HCT116 (cell line): ENCODE data around the gene PTGS1. TPM values are rescaled to one million over a fixed set of nuclear protein-coding genes. Genes with fewer than 3 reads are reported as not detected.

ENCODE experiments used
- ATAC-seq: fragments of 200-7000 bp; cut with Tn5 transposase; 2 replicates; pipeline ENCODE4 v1.9.1; 2020; ENCODE audit warnings: mild to moderate bottlenecking, moderate library complexity
- BruUV-seq: library from RNA; stranded (reverse); fragments of 400-500 nt; replicated peaks from 2 replicates; lab custom pipeline; 2021; lab: Mats Ljungman, UMichigan
- CTCF ChIA-PET: fragments of 300-600 bp; sonication (Branson Sonifier 250); formaldehyde crosslinking; loops from one replicate; lab custom pipeline; 2021; ENCODE audit warnings: antibody characterized with exemption; lab: Charles Lee
- POLR2A ChIA-PET: fragments of 300-600, 350-600 bp; sonication (Branson Sonifier 250); formaldehyde crosslinking; loops from one replicate; lab custom pipeline; 2021; ENCODE audit warnings: antibody characterized with exemption; lab: Charles Lee
- RAD21 ChIA-PET, 2 experiments: fragments of 300-600 bp; sonication (Branson Sonifier 250); formaldehyde crosslinking; loops; one replicate each; lab custom pipeline; 2023; ENCODE audit warnings: low total read pairs in 2 of 2; ENCODE audit not compliant: uncharacterized antibody in 2 of 2, unreplicated experiment in 2 of 2, low non-redundant PET in 1 of 2; lab: Charles Lee
- DNase-seq: peaks from one replicate; pipeline ENCODE4 v3.0.0-alpha.2; 2010; ENCODE audit warnings: low read depth, low spot score
- H2AFZ ChIP-seq: fragments of 200-600 bp; shearing (Covaris generic), sonication (generic); 2 replicates; pipeline ENCODE4 v1.6.1; 2017; ENCODE audit warnings: low read depth, mixed run types, mixed read lengths, antibody characterized with exemption, low read length; ENCODE audit not compliant: poor library complexity, severe bottlenecking
- H3K27ac ChIP-seq: 2 replicates; pipeline ENCODE4 v1.5.1; 2012; ENCODE audit warnings: low read depth, low read length
- H3K27me3 ChIP-seq: fragments of 200-600 bp; sonication (generic); 2 replicates; pipeline ENCODE4 v1.6.1; 2016; ENCODE audit warnings: mixed run types, low read length, mixed read lengths; ENCODE audit not compliant: insufficient read depth
- H3K36me3 ChIP-seq, 2 experiments: fragments of 200-500 bp in 1 of 2; fragments of 200-600 bp in 1 of 2; sonication (Bioruptor generic) in 1 of 2; sonication (generic) in 1 of 2; 2 replicates each; pipeline versions ENCODE4 v1.5.1 to v1.6.1; 2014 to 2016; ENCODE audit warnings: low read length in 2 of 2, inconsistent platforms in 1 of 2, mixed read lengths in 1 of 2, mixed run types in 1 of 2; ENCODE audit not compliant: insufficient read depth in 2 of 2, control insufficient read depth in 1 of 2
- H3K4me1 ChIP-seq, 2 experiments: fragments of 200-600 bp in 1 of 2; sonication (generic) in 1 of 2; 2 replicates each; pipeline versions ENCODE4 v1.5.1 to v1.6.1; 2012 to 2017; ENCODE audit warnings: low read length in 2 of 2, inconsistent platforms in 1 of 2, mild to moderate bottlenecking in 1 of 2, mixed read lengths in 1 of 2, mixed run types in 1 of 2, moderate library complexity in 1 of 2; ENCODE audit not compliant: insufficient read depth in 2 of 2, control insufficient read depth in 1 of 2
- H3K4me2 ChIP-seq: fragments of 200-600 bp; sonication (generic); 2 replicates; pipeline ENCODE4 v1.6.1; 2017; ENCODE audit warnings: mixed run types, low read length, mixed read lengths
- H3K4me3 ChIP-seq, 2 experiments: fragments of 200-600 bp in 1 of 2; sonication (generic) in 1 of 2; replicated peaks in 1 of 2; 2 replicates each; pipeline ENCODE4 v1.5.1; 2011 to 2016; ENCODE audit warnings: low read length in 2 of 2, control low read depth in 1 of 2, low read depth in 1 of 2, mild to moderate bottlenecking in 1 of 2, mixed read lengths in 1 of 2, mixed run types in 1 of 2
- H3K79me2 ChIP-seq: fragments of 200-600 bp; sonication (generic); 2 replicates; pipeline ENCODE4 v1.6.1; 2017; ENCODE audit warnings: mild to moderate bottlenecking, mixed run types, low read length, moderate library complexity, mixed read lengths; ENCODE audit not compliant: insufficient read depth
- H3K9ac ChIP-seq: fragments of 200-600 bp; sonication (generic); 2 replicates; pipeline ENCODE4 v1.6.1; 2016; ENCODE audit warnings: low read length, mixed read lengths
- H3K9me2 ChIP-seq: fragments of 200-600 bp; sonication (generic), shearing (Covaris generic); 2 replicates; pipeline ENCODE4 v1.6.1; 2017; ENCODE audit warnings: mixed run types, mild to moderate bottlenecking, moderate library complexity; ENCODE audit not compliant: insufficient read depth
- H3K9me3 ChIP-seq, 2 experiments: fragments of 200-500 bp in 1 of 2; fragments of 200-600 bp in 1 of 2; sonication (Bioruptor generic) in 1 of 2; sonication (generic) in 1 of 2; 2 replicates each; pipeline ENCODE4 v1.6.1; 2014 to 2017; ENCODE audit warnings: low read length in 2 of 2, mixed read lengths in 2 of 2, inconsistent platforms in 1 of 2, low read depth in 1 of 2, mild to moderate bottlenecking in 1 of 2, mixed run types in 1 of 2, moderate library complexity in 1 of 2; ENCODE audit not compliant: control insufficient read depth in 1 of 2, insufficient read depth in 1 of 2
- H4K20me1 ChIP-seq: fragments of 200-600 bp; sonication (generic), shearing (Covaris generic); 2 replicates; pipeline ENCODE4 v1.6.1; 2017; ENCODE audit warnings: mixed run types, mild to moderate bottlenecking, moderate library complexity; ENCODE audit not compliant: insufficient read depth
- CEBPB ChIP-seq: IDR thresholded peaks from 2 replicates; pipeline ENCODE4 v1.6.1; 2012; ENCODE audit warnings: low read depth
- CTCF ChIP-seq, 3 experiments: fragments of 200-600 bp in 1 of 3; sonication (generic) in 1 of 3; IDR thresholded peaks in 2 of 3; conservative IDR thresholded peaks in 1 of 3; 2 replicates each; pipeline ENCODE4 v1.5.1; 2012 to 2017; ENCODE audit warnings: low read depth in 2 of 3, low read length in 2 of 3, antibody characterized with exemption in 1 of 3, borderline replicate concordance in 1 of 3, control low read depth in 1 of 3, mild to moderate bottlenecking in 1 of 3, mixed read lengths in 1 of 3, mixed run types in 1 of 3, moderate library complexity in 1 of 3; ENCODE audit not compliant: insufficient read depth in 1 of 3
- EGR1 ChIP-seq: IDR thresholded peaks from 2 replicates; pipeline ENCODE4 v1.6.1; 2012; ENCODE audit warnings: low read depth
- EZH2 ChIP-seq: fragments of 200-600 bp; sonication (generic); IDR thresholded peaks from 2 replicates; pipeline ENCODE4 v1.6.1; 2017; ENCODE audit warnings: antibody characterized with exemption, mixed run types
- EZH2phosphoT487 ChIP-seq: fragments of 200-600 bp; IDR thresholded peaks from 2 replicates; pipeline ENCODE4 v1.6.1; 2018; ENCODE audit warnings: antibody characterized with exemption, borderline replicate concordance
- FOSL1 ChIP-seq: IDR thresholded peaks from 2 replicates; pipeline ENCODE4 v1.6.1; 2012; ENCODE audit warnings: low read depth
- JUND ChIP-seq: IDR thresholded peaks from 2 replicates; pipeline ENCODE4 v1.6.1; 2012
- MAX ChIP-seq: IDR thresholded peaks from 2 replicates; pipeline ENCODE4 v1.6.1; 2012
- POLR2AphosphoS5 ChIP-seq: IDR thresholded peaks from 2 replicates; pipeline ENCODE4 v1.6.1; 2011; ENCODE audit warnings: mild to moderate bottlenecking, low read depth, low read length, moderate library complexity
- RAD21 ChIP-seq: IDR thresholded peaks from 2 replicates; pipeline ENCODE4 v1.6.1; 2012; ENCODE audit warnings: low read depth, mild to moderate bottlenecking
- REST ChIP-seq: IDR thresholded peaks from 2 replicates; pipeline ENCODE4 v1.6.1; 2012; ENCODE audit warnings: low read depth
- SP1 ChIP-seq: IDR thresholded peaks from 2 replicates; pipeline ENCODE4 v1.6.1; 2012; ENCODE audit warnings: low read depth
- SRF ChIP-seq: IDR thresholded peaks from 2 replicates; pipeline ENCODE4 v1.6.1; 2012; ENCODE audit warnings: low read depth
- TCF7L2 ChIP-seq: IDR thresholded peaks from 2 replicates; pipeline ENCODE4 v1.7.0; 2011; ENCODE audit warnings: borderline replicate concordance, inconsistent platforms; ENCODE audit not compliant: insufficient read depth, insufficient read length; ENCODE audit errors: extremely low read depth
- YY1 ChIP-seq: IDR thresholded peaks from 2 replicates; pipeline ENCODE4 v1.6.1; 2011; ENCODE audit warnings: low read length, low read depth, moderate library complexity, mild to moderate bottlenecking; ENCODE audit not compliant: insufficient replicate concordance; ENCODE audit errors: extremely low read depth
- ZBTB33 ChIP-seq: IDR thresholded peaks from 2 replicates; pipeline ENCODE4 v1.6.1; 2011; ENCODE audit warnings: mild to moderate bottlenecking, low read length, moderate library complexity; ENCODE audit not compliant: insufficient replicate concordance; ENCODE audit errors: extremely low read depth
- ZFX ChIP-seq: fragments of 450-650 bp; IDR thresholded peaks from 2 replicates; pipeline ENCODE4 v1.6.1; 2017
- ZNF274 ChIP-seq: fragments of 200-500 bp; sonication (Bioruptor generic); IDR thresholded peaks from 2 replicates; pipeline ENCODE4 v1.6.1; 2014; ENCODE audit warnings: mild to moderate bottlenecking, low read depth, low read length, inconsistent platforms
- intact Hi-C: fragments of 100-400 bp; cut with micrococcal nuclease; formaldehyde crosslinking; loops from 2 replicates; pipeline ENCODE4 v1.10.0; 2022
- total RNA-seq: library from RNA; stranded (reverse); gene quantifications from one replicate; pipeline ENCODE4 v1.2.1, GENCODE V29; 2021; ENCODE audit not compliant: unreplicated experiment

PTGS1 gene
- total RNA-seq, 1 experiment from 2014 or later: 3.5 TPM

GRCh38 chr9:122403381-122404000 is 32.7 kb downstream of the PTGS1 start:
- no peaks in the 10 kb centered on the region for H4K20me1 ChIP-seq
- H2AFZ ChIP-seq: no peak overlapping the region
- ChIA-PET RAD21 (no interaction called here), POLR2A (no interaction called here), CTCF (interaction anchor here (1.1 to 1.5 kb wide), 2 partner anchors 281 to 304 kb away, joined by 3 read pairs; no protein-coding TSS in a partner anchor)
- no peaks in the 10 kb centered on the region for H3K36me3 ChIP-seq
- DNase-seq (no peak), ATAC-seq (no peak)
- no TSS peak for BruUV-seq
- no peak overlapping the region for H3K27ac ChIP-seq
- no peaks in the 10 kb centered on the region for H3K27me3 ChIP-seq
- TF ChIP-seq REST: no peak
- no peak for TF ChIP-seq ZNF274
- TF ChIP-seq EZH2phosphoT487: no peak
- TF ChIP-seq YY1: no peak
- no peak for TF ChIP-seq EZH2
- no peak for TF ChIP-seq EGR1
- TF ChIP-seq POLR2AphosphoS5: no peak
- no peak for TF ChIP-seq FOSL1
- TF ChIP-seq MAX: no peak
- TF ChIP-seq ZBTB33: no peak
- no peak for TF ChIP-seq SP1
- TF ChIP-seq CTCF (IDR thresholded peaks at IDR 0.05 in 2 of 3, conservative IDR thresholded peaks at IDR 0.05 in 1 of 3; ENCODE audit: borderline replicate concordance in 1 of 3, insufficient read depth in 1 of 3, low read depth in 2 of 3, low read length in 2 of 3): no peak
- TF ChIP-seq ZFX: no peak
- no peak for TF ChIP-seq RAD21
- no peak for TF ChIP-seq SRF
- TF ChIP-seq CEBPB: no peak
- no peak for TF ChIP-seq TCF7L2
- no peak for TF ChIP-seq JUND
- peaks cover 9 to 16% of the 10 kb centered on the region in 2 experiments for H3K4me1 ChIP-seq
- no peak overlapping the region for H3K4me3 ChIP-seq
- H3K9me3 ChIP-seq: no peaks in the 10 kb centered on the region
- H3K9ac ChIP-seq: no peak overlapping the region
- H3K9me2 ChIP-seq: no peaks in the 10 kb centered on the region
- no peak overlapping the region for H3K4me2 ChIP-seq
- intact Hi-C loops: no loop called here
- H3K79me2 ChIP-seq: no peaks in the 10 kb centered on the region
